NCI-H2107 treated with DMSO at 0.1 percent for 48 hours (cell line): ENCODE measurements around the gene IRF4.

Source experiments
- DNase-seq: peaks from one replicate; lab custom pipeline; 2025; ENCODE audit not compliant: unreplicated experiment; lab: John Stamatoyannopoulos, UW

Gene IRF4

GRCh38 chr6:353642-354614 lies 37.6 kb upstream of the IRF4 start:
- DNase-seq, result no peak

DNA sequence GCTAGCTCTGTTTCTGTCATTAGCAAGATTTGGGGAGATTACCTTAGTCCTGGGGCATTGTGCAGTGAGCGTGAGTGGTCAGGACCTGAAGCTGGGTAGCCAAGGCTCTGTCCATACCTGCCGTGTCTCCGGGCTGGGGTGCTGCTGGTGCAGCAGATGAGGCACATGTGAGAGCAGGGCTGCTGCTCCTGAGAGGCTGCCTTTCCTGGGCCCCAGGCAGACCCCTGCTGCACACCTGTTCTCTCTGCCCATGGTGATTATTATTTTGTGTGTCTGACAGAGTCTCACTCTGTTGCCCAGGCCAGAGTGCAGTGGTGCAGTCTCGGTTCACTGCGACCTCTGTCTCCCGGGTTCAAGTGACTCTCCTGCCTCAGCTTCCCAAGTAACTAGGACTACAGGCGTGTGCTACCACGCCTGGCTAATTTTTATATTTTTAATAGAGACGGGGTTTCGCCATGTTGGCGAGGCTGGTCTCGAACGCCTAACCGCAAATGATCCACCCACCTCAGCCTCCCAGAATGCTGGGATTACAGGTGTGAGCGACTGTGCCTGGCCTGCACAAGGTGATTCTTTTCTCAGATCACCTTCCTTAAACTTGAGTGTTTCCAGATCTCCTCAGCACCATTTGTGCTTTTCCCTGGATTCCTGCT lies 36.8 kb upstream of the IRF4 start:
- no peak for DNase-seq

DNA sequence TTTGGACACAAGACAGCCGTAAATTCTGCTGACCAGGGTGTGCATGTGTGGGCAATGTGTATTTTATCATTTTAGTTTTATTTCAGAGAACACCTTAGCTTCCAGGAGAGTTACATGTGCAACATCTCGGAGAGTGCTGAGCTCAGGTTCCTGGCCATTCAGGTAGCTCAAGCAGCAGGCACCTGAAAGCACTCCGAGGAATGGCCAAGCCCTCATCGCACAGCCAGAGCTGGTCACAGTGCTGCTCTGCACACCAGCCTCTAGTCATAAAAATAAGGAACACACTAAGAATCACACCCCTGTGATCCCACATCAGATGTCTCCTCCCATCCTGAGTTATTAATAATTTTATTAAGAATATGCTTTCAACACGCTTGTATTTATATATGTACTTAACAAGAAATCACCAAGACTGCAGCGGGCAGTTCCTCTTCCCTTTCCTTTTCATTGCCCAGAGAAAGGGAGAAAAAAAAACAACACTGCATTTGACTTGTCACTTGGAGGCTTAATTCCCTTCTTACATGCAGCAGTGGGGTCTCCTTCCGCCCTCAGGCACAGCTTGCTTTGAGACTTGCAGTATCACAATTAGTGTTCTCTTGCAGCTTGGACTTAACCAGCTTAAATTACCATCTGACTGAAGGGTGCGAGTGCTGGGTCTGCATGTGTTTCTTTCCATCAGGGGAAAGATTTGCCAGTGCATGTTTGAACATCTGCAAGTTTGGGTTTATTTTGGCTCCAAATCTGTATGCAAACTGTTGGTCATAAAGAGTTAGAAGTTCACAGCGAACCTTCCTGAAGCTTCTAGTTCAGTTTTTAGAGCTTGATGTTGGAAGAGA lies 36.0 kb upstream of the IRF4 start:
- DNase-seq, result no peak

- DNase-seq, result no peak
These were observed 34.7 kb upstream of the IRF4 start for GRCh38 chr6:356828-357251.

DNA sequence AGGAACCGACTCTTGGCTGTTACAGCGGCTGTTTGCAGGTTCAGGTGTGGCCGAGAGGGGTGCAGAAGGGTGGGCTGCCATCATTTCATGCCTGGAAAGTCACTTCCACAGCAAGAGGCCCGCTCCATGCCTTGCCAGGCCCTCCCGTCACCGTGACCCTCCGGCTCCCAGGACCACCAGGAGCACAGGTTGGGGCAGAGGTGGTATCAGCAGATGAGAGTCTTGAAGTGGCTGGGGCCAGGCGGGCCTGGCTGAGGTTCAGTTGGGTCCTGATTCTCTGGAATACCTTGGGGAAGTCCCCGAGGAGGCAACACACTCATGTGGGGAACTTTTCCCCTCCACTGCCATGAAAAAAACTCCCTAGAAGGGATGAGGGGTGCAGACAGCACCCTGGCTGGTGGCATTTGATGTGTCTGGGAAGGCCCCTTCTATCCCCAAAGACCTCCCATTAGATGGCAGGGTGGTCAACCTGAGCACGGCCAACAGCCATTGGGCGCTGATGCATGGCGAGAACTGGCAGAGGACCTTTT lies 34.2 kb upstream of the IRF4 start:
- DNase-seq, result no peak

DNA sequence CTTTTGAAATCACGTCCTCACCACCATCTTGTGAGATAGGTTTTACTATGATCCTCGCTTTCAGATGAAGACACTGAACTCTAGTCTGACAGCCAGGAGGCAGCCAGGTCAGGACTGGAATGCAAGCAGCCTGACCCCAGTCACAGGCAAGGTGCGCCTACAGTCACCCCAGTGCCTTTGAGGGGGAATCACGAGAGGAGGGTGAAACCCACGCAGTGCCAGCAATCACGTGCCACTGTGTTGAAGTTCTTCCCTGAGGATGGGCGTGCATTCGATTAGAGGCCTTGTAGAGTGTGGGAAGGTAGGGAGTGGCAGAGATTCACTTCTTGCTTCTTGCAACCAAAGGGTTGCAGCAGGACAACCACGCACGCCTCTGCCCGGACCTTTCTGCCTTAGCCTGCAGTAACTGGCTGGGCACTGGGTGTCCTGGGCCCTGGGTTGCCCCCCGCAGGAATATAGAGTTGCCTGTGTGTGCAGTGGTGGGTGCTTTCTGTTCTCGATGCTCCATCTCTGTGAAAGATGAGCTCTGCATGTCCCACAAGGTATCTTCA lies 33.7 kb upstream of the IRF4 start:
- DNase-seq, result no peak

- DNase-seq, result no peak
These were observed 33.1 kb upstream of the IRF4 start for GRCh38 chr6:358432-358831.

- no peak for DNase-seq
These were observed 32.7 kb upstream of the IRF4 start for GRCh38 chr6:358847-359246.

DNA sequence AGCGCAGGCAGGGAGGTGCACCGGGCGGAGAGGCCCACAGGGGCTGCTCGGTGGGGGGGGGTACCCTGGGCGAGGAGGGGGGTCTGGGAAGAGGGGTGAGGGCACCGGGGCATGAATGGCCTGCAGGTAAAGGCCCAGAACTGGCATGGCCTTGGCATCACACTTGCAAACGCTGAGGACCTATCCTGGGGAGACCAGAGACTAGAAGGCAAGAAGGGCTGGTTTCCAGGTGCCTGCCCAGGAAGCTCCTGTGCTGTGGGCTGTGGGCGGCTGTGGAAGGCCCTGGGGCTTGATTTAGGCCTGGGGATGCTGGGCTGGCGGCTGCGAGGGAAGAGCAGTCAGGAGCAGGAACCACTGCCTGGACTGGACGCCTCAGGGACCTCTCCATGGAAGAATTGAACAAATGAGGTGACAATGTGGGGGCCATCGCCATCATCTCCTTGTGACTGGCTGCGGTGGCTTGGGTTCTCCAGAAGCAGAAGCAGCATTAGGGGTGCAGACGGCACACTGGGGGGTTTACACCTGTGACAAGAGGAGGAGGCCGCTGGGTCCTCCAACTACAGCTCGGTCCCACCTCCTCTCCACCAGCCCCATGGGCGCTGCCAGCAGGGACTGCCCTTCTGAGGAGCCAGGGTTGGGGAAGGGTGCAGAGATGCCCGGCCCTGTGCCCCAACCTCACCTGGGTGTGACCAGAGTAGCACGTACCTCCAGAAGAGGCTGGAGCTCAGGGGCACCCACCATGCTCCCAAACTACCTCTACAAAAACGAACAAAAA lies 32.1 kb upstream of the IRF4 start:
- DNase-seq, result no peak

DNA sequence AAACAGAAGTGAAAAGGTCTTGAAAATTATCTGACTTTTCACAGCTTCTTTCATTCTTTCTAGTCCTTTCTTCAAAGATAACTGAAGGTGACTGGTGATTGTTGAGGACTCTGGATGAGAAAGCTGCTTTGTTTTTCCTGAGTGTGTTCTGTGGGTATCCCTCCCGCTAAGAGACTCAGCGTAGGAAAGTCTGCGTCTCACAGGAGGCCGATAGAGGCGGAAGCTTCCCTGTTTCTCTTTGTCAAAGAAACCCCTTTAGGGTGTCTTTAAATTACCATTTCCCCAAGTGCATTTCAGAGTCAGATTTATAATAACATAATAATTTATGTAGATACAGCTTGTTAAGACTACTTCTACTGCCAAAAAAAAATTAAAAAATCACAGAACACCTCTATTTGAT lies 31.2 kb upstream of the IRF4 start:
- DNase-seq, result no peak

DNA sequence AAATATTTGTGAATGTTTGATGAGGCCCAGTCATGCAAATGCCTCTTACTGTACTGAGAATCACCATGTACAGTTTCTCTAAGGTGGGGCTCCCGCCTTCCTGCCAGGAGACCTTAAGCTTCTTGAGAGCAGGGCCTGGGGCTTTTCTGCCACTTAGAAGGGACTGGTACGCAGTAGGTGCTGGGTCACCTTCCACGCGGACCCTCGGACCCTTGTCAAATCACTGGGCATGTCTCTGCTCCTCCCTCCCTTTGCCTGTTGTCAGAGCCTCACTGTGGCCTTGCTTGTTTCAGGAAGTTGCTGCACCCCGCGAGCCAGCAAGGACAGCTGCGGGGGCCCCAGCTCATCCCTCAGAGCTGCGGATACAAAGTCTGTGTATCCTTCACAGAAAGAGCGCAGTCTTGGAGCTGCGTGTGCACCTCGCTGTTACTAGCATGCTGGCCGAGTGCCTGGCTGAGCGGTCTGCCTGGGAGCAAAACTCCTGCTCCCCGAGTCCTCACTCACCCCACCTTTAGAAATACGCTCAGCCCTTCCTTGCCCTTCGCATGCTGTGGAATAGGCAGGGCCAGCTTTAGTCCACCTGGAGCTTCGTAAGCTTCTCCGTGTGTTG lies 30.7 kb upstream of the IRF4 start:
- no peak for DNase-seq

DNA sequence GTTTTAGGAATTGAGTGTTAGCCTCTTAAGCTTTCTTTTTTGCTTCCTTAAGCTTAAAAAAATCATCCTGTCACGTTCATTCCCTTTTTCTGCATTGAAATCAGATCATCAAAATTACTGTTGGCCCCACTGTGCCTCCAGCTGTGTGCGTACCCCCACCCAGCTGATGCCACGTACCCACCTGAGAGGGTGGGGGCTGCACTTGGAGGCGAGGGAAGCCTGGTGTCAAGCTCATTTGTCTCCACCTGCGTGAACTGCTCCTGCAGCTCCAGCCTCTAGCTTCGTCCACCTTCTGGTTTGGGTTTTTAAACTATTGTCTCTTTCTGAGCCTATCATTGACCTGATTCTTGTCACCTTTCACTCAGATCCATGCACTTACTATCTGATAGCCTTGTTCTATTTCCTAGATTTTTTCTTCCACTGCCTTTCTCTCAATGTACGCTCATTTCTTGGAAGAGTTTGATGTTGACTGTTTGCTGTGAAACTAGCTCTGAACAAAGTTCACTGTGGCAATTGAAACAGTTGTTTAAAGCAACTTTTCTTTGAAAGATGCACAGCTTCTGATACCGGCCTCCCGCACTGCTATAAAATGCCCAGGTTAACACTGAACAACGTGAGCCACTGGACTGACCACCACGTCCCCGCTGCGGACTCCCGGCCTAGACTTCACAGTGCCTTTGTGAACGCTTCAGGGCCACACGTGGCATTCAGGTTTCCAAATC lies 30.0 kb upstream of the IRF4 start:
- DNase-seq, result no peak

- DNase-seq, result no peak
These were observed 29.2 kb upstream of the IRF4 start for GRCh38 chr6:362231-362923.

- no peak for DNase-seq
These were observed 28.7 kb upstream of the IRF4 start for GRCh38 chr6:362924-363249.

DNA sequence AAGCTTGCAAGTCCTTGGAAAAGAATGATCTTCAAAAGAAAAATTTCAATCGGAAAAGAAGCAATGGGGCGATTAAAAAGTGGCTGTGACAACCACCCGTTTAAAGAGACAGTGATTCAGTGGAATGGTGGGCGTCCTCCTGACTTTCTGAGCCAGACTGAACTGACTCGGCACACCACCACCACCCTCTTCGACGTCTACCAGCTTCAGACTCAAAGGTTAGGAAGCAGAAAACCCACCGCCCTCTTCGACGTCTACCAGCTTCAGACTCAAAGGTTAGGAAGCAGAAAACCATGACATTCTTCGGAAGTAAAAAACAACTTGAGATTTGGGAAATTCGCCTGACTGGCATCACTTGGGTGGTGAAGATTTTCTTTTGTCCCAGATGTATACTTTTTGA lies 28.3 kb upstream of the IRF4 start:
- DNase-seq, result no peak

- no peak for DNase-seq
These were observed 27.6 kb upstream of the IRF4 start for GRCh38 chr6:363909-364308.

DNA sequence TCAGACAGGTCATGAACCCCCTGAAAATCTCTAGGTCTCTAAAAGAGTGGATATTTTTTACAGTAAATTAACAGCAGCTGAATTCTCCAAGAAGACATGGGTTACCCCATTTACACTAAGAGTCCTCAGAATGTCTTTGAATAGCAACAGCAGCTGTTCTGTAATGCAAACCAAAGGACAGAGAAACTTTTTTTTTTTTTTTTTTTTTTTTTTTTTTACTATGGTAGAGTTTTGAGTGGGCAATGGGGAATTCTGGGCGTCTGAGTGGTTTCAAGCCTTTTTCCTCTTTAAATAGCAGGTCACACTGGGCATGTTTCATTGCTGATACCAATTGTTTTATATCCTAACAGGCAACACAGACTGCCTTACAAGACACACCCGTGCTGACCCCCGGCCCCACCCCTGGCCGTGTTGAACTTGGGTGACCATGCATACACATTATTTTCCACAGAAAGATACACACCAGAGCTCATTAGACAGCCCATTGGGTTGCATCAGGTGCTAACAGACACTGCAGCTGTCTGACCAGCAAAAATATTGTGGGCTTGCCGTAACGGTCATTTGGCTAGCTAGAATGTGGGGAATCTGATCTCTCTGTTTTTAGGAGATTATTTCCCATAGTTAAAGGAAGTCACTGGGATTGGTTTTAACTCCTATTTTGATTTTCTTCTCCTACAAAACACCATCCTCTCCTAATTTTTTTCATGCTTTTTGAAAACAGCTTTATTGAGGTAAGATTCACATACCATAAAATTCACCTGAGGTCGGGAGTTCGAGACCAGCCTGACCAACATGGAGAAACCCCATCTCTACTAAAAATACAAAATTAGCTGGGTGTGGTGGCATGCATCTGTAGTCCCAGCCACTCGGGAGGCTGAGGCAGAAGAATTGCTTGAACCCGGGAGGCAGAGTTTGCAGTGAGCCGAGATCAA lies 26.7 kb upstream of the IRF4 start:
- DNase-seq, result no peak

- no peak for DNase-seq
These were observed 25.7 kb upstream of the IRF4 start for GRCh38 chr6:365835-366234.
